Neural cell (in vitro differentiated cells): ENCODE measurements around the gene CTNNB1. TPM values are rescaled to one million over a fixed set of nuclear protein-coding genes. Genes with fewer than 3 reads are reported as not detected.

Source experiments
- H2AFZ ChIP-seq: fragments of 200-600, 300-800 bp; sonication (generic), shearing (Covaris generic); 2 replicates; pipeline ENCODE4 v1.6.0; 2014; ENCODE audit warnings: low read depth, mild to moderate bottlenecking, antibody characterized with exemption, low read length, moderate library complexity
- H3F3A ChIP-seq: fragments of 200-600 bp; shearing (Covaris generic); 2 replicates; pipeline ENCODE4 v1.6.1; 2016; ENCODE audit warnings: mild to moderate bottlenecking, moderate library complexity, mixed read lengths, antibody characterized with exemption, low read length; ENCODE audit not compliant: insufficient read depth, poor library complexity, severe bottlenecking
- H3K27ac ChIP-seq: fragments of 200-600, 300-800 bp; sonication (generic), shearing (Covaris generic); 2 replicates; pipeline ENCODE4 v1.5.1; 2014; ENCODE audit warnings: mild to moderate bottlenecking, low read length, moderate library complexity
- H3K27me3 ChIP-seq: fragments of 300-800, 200-600 bp; sonication (generic), shearing (Covaris generic); 2 replicates; pipeline ENCODE4 v1.6.0; 2014; ENCODE audit warnings: mild to moderate bottlenecking, low read depth, low read length, moderate library complexity; ENCODE audit not compliant: insufficient read depth
- H3K36me3 ChIP-seq: fragments of 300-800, 200-600 bp; sonication (generic), shearing (Covaris generic); 2 replicates; pipeline ENCODE4 v1.5.1; 2014; ENCODE audit warnings: mild to moderate bottlenecking, antibody characterized with exemption, low read length, moderate library complexity; ENCODE audit not compliant: insufficient read depth
- H3K4me2 ChIP-seq: fragments of 300-800, 200-600 bp; sonication (generic), shearing (Covaris generic); 2 replicates; pipeline ENCODE4 v1.6.0; 2014; ENCODE audit warnings: mild to moderate bottlenecking, low read length
- H3K4me3 ChIP-seq: fragments of 300-800, 200-600 bp; sonication (generic), shearing (Covaris generic); 2 replicates; pipeline ENCODE4 v1.5.1; 2014; ENCODE audit warnings: mild to moderate bottlenecking, low read length, moderate library complexity
- H3K79me2 ChIP-seq: fragments of 200-600 bp; shearing (Covaris generic); replicated peaks from 2 replicates; pipeline ENCODE4 v1.6.0; 2014; ENCODE audit warnings: mild to moderate bottlenecking, low read length, moderate library complexity; ENCODE audit not compliant: insufficient read depth
- H3K9ac ChIP-seq: fragments of 300-800, 200-600 bp; sonication (generic), shearing (Covaris generic); 2 replicates; pipeline ENCODE4 v1.6.1; 2016; ENCODE audit warnings: mild to moderate bottlenecking, low read length, mixed read lengths
- H3K9me2 ChIP-seq: fragments of 200-600 bp; shearing (Covaris generic); 2 replicates; pipeline ENCODE4 v1.6.1; 2016; ENCODE audit warnings: mild to moderate bottlenecking, low read length, mixed read lengths; ENCODE audit not compliant: insufficient read depth
- H3K9me3 ChIP-seq: fragments of 200-600, 300-800 bp; sonication (generic), shearing (Covaris generic); 2 replicates; pipeline ENCODE4 v1.6.1; 2016; ENCODE audit warnings: mild to moderate bottlenecking, mixed run types, low read length, moderate library complexity, mixed read lengths
- H4K20me1 ChIP-seq: fragments of 200-600 bp; shearing (Covaris generic); 2 replicates; pipeline ENCODE4 v1.6.1; 2016; ENCODE audit warnings: mild to moderate bottlenecking, mixed run types; ENCODE audit not compliant: insufficient read depth
- CTCF ChIP-seq: fragments of 450-650 bp; IDR thresholded peaks from 2 replicates; pipeline ENCODE4 v1.5.1; 2014; ENCODE audit warnings: antibody characterized with exemption, mild to moderate bottlenecking, moderate library complexity; ENCODE audit not compliant: poor library complexity, severe bottlenecking
- EP300 ChIP-seq: fragments of 450-650 bp; conservative IDR thresholded peaks from 2 replicates; pipeline ENCODE4 v1.6.1; 2014; ENCODE audit warnings: antibody characterized with exemption, mild to moderate bottlenecking, moderate library complexity; ENCODE audit not compliant: poor library complexity, severe bottlenecking
- EZH2 ChIP-seq: fragments of 200-600, 300-800 bp; shearing (Covaris generic), sonication (generic); IDR thresholded peaks from 2 replicates; pipeline ENCODE4 v1.6.1; 2014; ENCODE audit warnings: antibody characterized with exemption, low read length, borderline replicate concordance, mild to moderate bottlenecking; ENCODE audit not compliant: insufficient read depth, poor library complexity, severe bottlenecking
- MXI1 ChIP-seq: fragments of 450-650 bp; conservative IDR thresholded peaks from 2 replicates; pipeline ENCODE4 v1.6.1; 2014; ENCODE audit warnings: antibody characterized with exemption, mild to moderate bottlenecking; ENCODE audit not compliant: poor library complexity, severe bottlenecking
- POLR2AphosphoS5 ChIP-seq: IDR thresholded peaks from 2 replicates; pipeline ENCODE4 v1.6.1; 2012
- RAD21 ChIP-seq: fragments of 450-650 bp; conservative IDR thresholded peaks from 2 replicates; pipeline ENCODE4 v1.6.1; 2014; ENCODE audit warnings: antibody characterized with exemption, mild to moderate bottlenecking, moderate library complexity
- REST ChIP-seq: IDR thresholded peaks from 2 replicates; pipeline ENCODE4 v1.6.1; 2012; ENCODE audit warnings: borderline replicate concordance
- SMC3 ChIP-seq: fragments of 450-650 bp; conservative IDR thresholded peaks from 2 replicates; pipeline ENCODE4 v1.6.1; 2014; ENCODE audit warnings: antibody characterized with exemption, mild to moderate bottlenecking, moderate library complexity; ENCODE audit not compliant: poor library complexity
- TAF1 ChIP-seq: IDR thresholded peaks from 2 replicates; pipeline ENCODE4 v1.6.1; 2012; ENCODE audit warnings: low read depth
- polyA plus RNA-seq: library from polyadenylated mRNA; depleted of rRNA; stranded (reverse); fragments of >200 nt; gene quantifications from 2 replicates; pipeline ENCODE4 v1.2.3, GENCODE V29; 2014

The CTNNB1 gene
- polyA plus RNA-seq, 1 donor from 2014 or later: 317 TPM

DNA sequence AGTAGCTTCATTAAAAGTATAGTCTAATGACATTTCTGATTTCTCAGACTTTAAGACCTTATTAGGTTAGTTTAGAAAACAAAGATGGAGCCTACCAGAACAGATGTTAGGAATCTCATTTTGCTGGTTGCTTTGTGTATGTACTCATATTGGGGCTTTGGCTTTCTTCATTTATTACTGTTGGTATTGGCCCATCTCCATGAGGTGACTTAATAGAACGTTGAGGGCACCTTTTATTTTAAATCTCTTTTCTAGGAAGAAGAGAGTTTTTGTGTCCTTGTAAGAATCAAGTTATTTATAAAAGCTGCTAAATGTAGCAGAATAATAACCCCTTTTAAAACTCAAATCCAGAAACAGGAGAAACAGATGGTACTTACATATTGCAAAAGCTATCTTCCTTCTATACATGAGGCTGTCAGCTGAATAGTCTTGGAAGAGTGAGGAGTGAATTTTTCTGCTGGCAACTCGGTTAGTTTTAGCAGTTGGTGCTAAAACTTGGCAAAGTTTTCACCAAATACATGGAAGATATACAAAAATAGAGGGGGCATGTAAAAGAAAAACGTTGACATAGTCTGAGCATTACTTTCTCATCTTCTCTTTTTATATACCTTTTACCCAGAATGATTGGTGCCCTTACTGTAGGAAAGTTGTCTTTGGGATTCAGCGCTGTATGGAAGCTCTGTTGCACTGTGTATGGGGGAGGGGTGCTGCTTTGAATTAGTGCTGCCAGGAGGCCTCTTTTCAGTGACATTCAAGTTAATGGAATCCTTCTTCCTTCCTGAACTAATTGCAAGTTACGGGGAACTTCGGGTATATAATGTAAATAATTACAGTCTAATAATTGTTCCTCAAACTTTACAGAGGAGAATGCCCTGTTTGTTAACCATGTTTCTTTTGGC lies 35.8 kb downstream of the CTNNB1 start:
- Histone ChIP-seq H3K4me3 (no peak overlapping the region), H3K9me3 (no peaks in the 10 kb centered on the region), H2AFZ (no peak overlapping the region), H3K4me2 (no peak overlapping the region), H3K36me3 (peaks cover 33% of the 10 kb centered on the region), H3F3A (peaks cover 4% of the 10 kb centered on the region), H3K79me2 (peaks cover 5% of the 10 kb centered on the region), H3K27me3 (no peaks in the 10 kb centered on the region), H3K9ac (no peak overlapping the region), H4K20me1 (no peaks in the 10 kb centered on the region), H3K9me2 (no peaks in the 10 kb centered on the region), H3K27ac (no peak overlapping the region)
- TF ChIP-seq EZH2 (no peak), RAD21 (no peak), MXI1 (no peak), POLR2AphosphoS5 (no peak), CTCF (no peak), TAF1 (no peak), EP300 (no peak), SMC3 (no peak), REST (no peak)

- H2AFZ ChIP-seq: no peak overlapping the region
- no peak overlapping the region for H3K9ac ChIP-seq
- no peak overlapping the region for H3K4me2 ChIP-seq
- no peaks in the 10 kb centered on the region for H3K79me2 ChIP-seq
- H3K9me2 ChIP-seq: no peaks in the 10 kb centered on the region
- no peaks in the 10 kb centered on the region for H4K20me1 ChIP-seq
- no peak overlapping the region for H3K27ac ChIP-seq
- no peak for TF ChIP-seq EZH2
- no peak for TF ChIP-seq CTCF
- H3K9me3 ChIP-seq: no peaks in the 10 kb centered on the region
- no peak overlapping the region for H3K4me3 ChIP-seq
- H3K27me3 ChIP-seq: no peaks in the 10 kb centered on the region
- peaks cover 4% of the 10 kb centered on the region for H3F3A ChIP-seq
- peaks cover 40% of the 10 kb centered on the region for H3K36me3 ChIP-seq
These were observed 36.9 kb downstream of the CTNNB1 start for GRCh38 chr3:41236228-41236627.
